HG03558 (cell line): ENCODE measurements around the gene DCLK1.

Experiments used
- ATAC-seq: cut with Tn5 transposase; IDR thresholded peaks from one replicate; pipeline ENCODE4 v1.9.1; 2021; ENCODE audit warnings: moderate number of reproducible peaks; ENCODE audit not compliant: unreplicated experiment; ENCODE audit errors: extremely low read depth

Gene DCLK1

GRCh38 chr13:35736876-35737275, 394.3 kb downstream of the DCLK1 start:
- ATAC-seq, result no peak

DNA sequence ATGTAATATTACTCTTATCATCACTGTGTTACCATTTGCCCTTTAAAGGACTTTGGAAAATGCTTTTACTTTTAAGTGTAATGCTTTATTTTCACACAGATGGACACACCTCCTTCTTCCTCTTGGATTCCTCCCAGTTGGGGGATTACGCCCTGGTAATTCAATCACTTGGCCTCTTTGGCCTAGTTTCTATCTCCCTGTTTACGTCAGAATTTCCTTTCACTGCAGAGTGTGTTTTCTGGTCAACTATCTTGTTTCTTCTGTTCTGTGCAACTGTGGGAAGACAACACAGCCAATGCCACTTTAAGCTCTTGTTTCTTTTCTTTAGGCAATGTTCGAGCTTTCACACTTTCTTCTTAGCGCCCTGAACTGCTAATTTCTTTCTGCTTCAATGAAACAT, 397.4 kb downstream of the DCLK1 start:
- no peak for ATAC-seq

- no peak for ATAC-seq
Measured at GRCh38 chr13:35732565-35732964, 398.6 kb downstream of the DCLK1 start.

DNA sequence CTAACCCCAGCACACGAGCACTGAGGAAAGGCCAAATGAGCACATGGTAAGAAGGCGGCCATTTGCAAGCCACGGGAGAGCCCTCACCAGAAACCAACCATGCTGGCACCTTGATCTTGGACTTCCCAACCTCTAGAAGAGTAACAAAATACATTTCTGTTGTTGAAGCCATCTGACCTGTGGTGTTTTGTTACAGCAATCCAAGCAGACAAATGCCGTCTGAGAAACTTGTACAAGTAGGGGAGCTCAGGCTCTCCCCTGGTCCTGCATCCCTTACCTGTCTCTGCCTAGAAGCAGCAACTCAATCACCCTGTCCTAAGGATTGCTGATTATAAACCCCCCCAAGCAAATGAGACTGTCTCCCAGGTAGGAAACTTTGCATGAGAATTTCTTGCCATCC, 399.7 kb downstream of the DCLK1 start:
- ATAC-seq, result no peak

GRCh38 chr13:35729926-35730627, 401.1 kb downstream of the DCLK1 start:
- ATAC-seq, result peak; percentile 78

- no peak for ATAC-seq
Measured at GRCh38 chr13:35727881-35728280, 403.3 kb downstream of the DCLK1 start.

GRCh38 chr13:35724446-35724845, 406.7 kb downstream of the DCLK1 start:
- ATAC-seq, result no peak

DNA sequence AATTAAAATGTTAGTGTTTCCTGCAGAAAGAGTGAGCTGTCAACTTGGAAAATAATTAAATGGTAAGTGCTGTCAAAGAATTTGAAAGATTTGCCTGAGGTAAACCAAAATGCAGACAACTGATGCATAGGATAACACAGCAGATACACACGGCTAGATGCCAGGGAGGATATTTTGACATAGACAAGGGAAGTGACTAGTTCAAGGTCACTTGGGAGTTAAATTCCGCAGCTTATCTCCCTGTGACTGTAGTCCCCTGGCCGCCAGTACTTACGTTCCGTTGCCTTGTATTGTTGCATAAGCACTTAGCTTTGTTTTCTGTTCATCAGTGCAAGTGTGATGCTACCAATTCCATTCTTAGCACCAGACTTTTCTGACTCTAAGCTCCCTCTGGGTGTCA, 407.4 kb downstream of the DCLK1 start:
- no peak for ATAC-seq

- no peak for ATAC-seq
Measured at GRCh38 chr13:35723053-35723461, 408.1 kb downstream of the DCLK1 start.

DNA sequence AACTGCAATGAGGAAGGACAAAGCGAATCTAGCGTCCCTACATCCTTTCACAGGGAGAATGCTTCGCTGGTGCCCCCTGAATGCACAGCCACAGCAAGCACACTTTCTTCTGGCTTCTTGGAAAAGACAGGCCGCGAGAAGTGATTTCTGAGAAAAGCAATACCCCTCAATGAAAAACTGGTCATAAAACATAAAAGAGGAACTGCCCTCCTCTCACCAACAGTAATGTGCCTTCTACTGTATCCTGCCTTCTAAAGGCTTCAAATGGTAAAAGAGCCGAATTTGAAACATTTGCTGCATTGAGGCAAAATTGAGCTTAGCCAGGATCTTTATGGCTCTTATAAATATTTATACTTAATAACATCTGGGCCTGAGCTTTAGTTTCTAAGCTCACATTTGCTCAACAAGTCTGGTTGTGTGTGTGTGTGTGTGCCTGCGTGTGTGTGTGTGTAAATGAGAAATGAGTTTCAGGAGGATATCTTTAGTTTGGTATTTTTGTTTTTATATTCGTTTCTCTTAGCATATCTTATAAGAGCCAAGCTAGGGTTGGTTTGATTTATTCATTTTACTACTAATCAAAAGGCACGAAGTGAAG, 408.6 kb downstream of the DCLK1 start:
- no peak for ATAC-seq

DNA sequence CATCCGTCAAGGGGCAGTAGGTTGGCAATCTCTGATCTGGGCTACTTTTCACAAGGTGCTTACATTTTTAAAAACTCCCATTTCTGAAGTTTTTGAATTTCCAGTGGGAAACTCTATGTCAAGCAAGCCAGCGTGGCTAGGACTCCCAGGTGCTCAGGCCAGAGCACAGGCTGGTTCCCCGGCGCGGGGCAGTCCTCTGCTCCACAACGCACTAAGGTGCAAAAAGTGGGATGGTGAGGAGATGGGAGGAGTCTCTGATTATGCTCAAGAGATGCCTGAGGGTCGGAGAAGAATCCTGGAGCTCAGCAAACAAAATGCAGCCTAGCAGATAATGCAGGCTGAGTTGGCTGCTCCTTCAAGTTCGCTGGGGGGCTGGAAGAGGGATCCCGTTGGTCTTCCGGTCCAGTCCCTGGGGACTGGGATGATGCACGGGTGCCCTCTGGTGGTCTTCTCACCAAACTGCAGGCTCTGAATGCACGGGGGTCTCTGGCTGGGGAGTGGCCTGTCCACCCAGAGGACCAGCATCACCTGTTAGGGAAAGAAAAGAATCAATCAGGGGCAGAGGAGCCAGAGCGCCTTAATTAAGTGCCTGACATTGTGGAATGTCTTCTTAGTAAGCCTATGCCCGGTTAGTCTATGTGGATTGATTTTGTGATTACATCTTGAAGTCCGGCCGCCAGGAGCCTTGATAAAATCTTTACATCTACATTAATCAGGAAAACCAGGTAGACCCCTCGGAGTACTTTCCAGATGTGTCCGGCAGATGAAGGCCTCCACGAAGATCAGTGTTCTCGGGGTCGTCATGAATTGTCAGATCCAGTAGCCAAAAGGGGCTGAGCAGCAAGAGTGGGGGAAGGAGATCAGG, 410.3 kb downstream of the DCLK1 start:
- ATAC-seq, result no peak

GRCh38 chr13:35720290-35720689, 410.9 kb downstream of the DCLK1 start:
- no peak for ATAC-seq
